ENCODE measurements around the gene SYT11.
A peak's percentile ranks its signal among the peaks of the same experiment; 100 is the strongest.

Gene SYT11

GRCh38 chr1:155858800-155859233 is 550 bp upstream of the SYT11 start:
- DNase-seq = no peak
- in situ Hi-C loops (cut with MboI; ENCODE audit: low pct_unique_long_range_greater_than_20kb, low sequenced_read_pairs) = no loop called here

GRCh38 chr1:155859881-155860871 is 809 bp downstream of the SYT11 start:
- in situ Hi-C loops (cut with MboI; ENCODE audit: low pct_unique_long_range_greater_than_20kb, low sequenced_read_pairs) = no loop called here
- DNase-seq = peak; percentile 25

GRCh38 chr1:155860970-155861510 is 1.7 kb downstream of the SYT11 start:
- DNase-seq = no peak
- in situ Hi-C loops (cut with MboI; ENCODE audit: low pct_unique_long_range_greater_than_20kb, low sequenced_read_pairs) = no loop called here

- in situ Hi-C loops (cut with MboI; ENCODE audit: low pct_unique_long_range_greater_than_20kb, low sequenced_read_pairs) = no loop called here
- DNase-seq = no peak
These were observed 2.5 kb downstream of the SYT11 start for GRCh38 chr1:155861896-155862295.

GRCh38 chr1:155864393-155864792 is 5.0 kb downstream of the SYT11 start:
- DNase-seq = no peak
- in situ Hi-C loops (cut with MboI; ENCODE audit: low pct_unique_long_range_greater_than_20kb, low sequenced_read_pairs) = no loop called here

- no peak for DNase-seq
- in situ Hi-C loops (cut with MboI; ENCODE audit: low pct_unique_long_range_greater_than_20kb, low sequenced_read_pairs) = no loop called here
These were observed 8.4 kb downstream of the SYT11 start for GRCh38 chr1:155867766-155868165.

- in situ Hi-C loops (cut with MboI; ENCODE audit: low pct_unique_long_range_greater_than_20kb, low sequenced_read_pairs) = no loop called here
- DNase-seq = no peak
These were observed 12.0 kb downstream of the SYT11 start for GRCh38 chr1:155871390-155871789.

GRCh38 chr1:155872527-155872926 is 13.2 kb downstream of the SYT11 start:
- no peak for DNase-seq
- in situ Hi-C loops (cut with MboI; ENCODE audit: low pct_unique_long_range_greater_than_20kb, low sequenced_read_pairs) = no loop called here

- DNase-seq = no peak
- in situ Hi-C loops (cut with MboI; ENCODE audit: low pct_unique_long_range_greater_than_20kb, low sequenced_read_pairs) = no loop called here
These were observed 14.5 kb downstream of the SYT11 start for GRCh38 chr1:155873860-155874259.

- in situ Hi-C loops (cut with MboI; ENCODE audit: low pct_unique_long_range_greater_than_20kb, low sequenced_read_pairs) = no loop called here
- DNase-seq = no peak
These were observed 18.6 kb downstream of the SYT11 start for GRCh38 chr1:155877945-155878344.

GRCh38 chr1:155880251-155880650 is 20.9 kb downstream of the SYT11 start:
- in situ Hi-C loops (cut with MboI; ENCODE audit: low pct_unique_long_range_greater_than_20kb, low sequenced_read_pairs) = no loop called here
- no peak for DNase-seq

- in situ Hi-C loops (cut with MboI; ENCODE audit: low pct_unique_long_range_greater_than_20kb, low sequenced_read_pairs) = no loop called here
These were observed 21.6 kb downstream of the SYT11 start for GRCh38 chr1:155880950-155881349.

GRCh38 chr1:155882235-155882634 is 22.9 kb downstream of the SYT11 start:
- in situ Hi-C loops (cut with MboI; ENCODE audit: low pct_unique_long_range_greater_than_20kb, low sequenced_read_pairs) = no loop called here
- DNase-seq = no peak

More at GRCh38 chr1:155880950-155881349, 21.6 kb downstream of the SYT11 start:
- DNase-seq = no peak

- no peak for DNase-seq
- in situ Hi-C loops (cut with MboI; ENCODE audit: low pct_unique_long_range_greater_than_20kb, low sequenced_read_pairs) = no loop called here
These were observed 23.4 kb downstream of the SYT11 start for GRCh38 chr1:155882766-155883165.

GRCh38 chr1:155884031-155884960 is 24.9 kb downstream of the SYT11 start:
- DNase-seq = no peak
- in situ Hi-C loops (cut with MboI; ENCODE audit: low pct_unique_long_range_greater_than_20kb, low sequenced_read_pairs) = no loop called here

- in situ Hi-C loops (cut with MboI; ENCODE audit: low pct_unique_long_range_greater_than_20kb, low sequenced_read_pairs) = no loop called here
- DNase-seq = no peak
These were observed 25.6 kb downstream of the SYT11 start for GRCh38 chr1:155884982-155885381.

GRCh38 chr1:155888481-155888880 is 29.1 kb downstream of the SYT11 start:
- DNase-seq = no peak
- in situ Hi-C loops (cut with MboI; ENCODE audit: low pct_unique_long_range_greater_than_20kb, low sequenced_read_pairs) = no loop called here

GRCh38 chr1:155889566-155889965 is 30.2 kb downstream of the SYT11 start:
- DNase-seq = no peak
- in situ Hi-C loops (cut with MboI; ENCODE audit: low pct_unique_long_range_greater_than_20kb, low sequenced_read_pairs) = no loop called here

GRCh38 chr1:155890251-155890650 is 30.9 kb downstream of the SYT11 start:
- DNase-seq = no peak
- in situ Hi-C loops (cut with MboI; ENCODE audit: low pct_unique_long_range_greater_than_20kb, low sequenced_read_pairs) = no loop called here
